Lower leg skin (tissue), 4 donors: Measurements from ENCODE around the gene ROGDI. TPM values are rescaled to one million over a fixed set of nuclear protein-coding genes. Genes with fewer than 3 reads are reported as not detected.

Source experiments
- DNase-seq, 2 donors: peaks; one replicate each; pipeline ENCODE4 v3.0.0-alpha.2; 2019; ENCODE audit warnings: low spot score in 2 of 2
- H3K4me3 ChIP-seq: fragments of 200-600 bp; sonication (generic); 2 replicates; pipeline ENCODE4 v1.5.1; 2017; ENCODE audit warnings: mild to moderate bottlenecking, low read depth; ENCODE audit not compliant: poor library complexity, severe bottlenecking
- CTCF ChIP-seq, 3 donors: fragments of 450-650 bp; IDR thresholded peaks; one replicate each; pipeline ENCODE4 v1.5.1; 2016; ENCODE audit warnings: antibody characterized with exemption in 3 of 3, mild to moderate bottlenecking in 3 of 3, moderate library complexity in 2 of 3
- POLR2A ChIP-seq, 2 donors: fragments of 450-650 bp; IDR thresholded peaks; one replicate each; pipeline ENCODE4 v1.6.1; 2016 to 2017; ENCODE audit warnings: antibody characterized with exemption in 2 of 2, mild to moderate bottlenecking in 1 of 2, moderate library complexity in 1 of 2
- WGBS, 2 donors: methylation state at CpG; one replicate each; pipeline ENCODE4 v1.1.5; 2018; 5-methylcytosine and 5-hydroxymethylcytosine counted together
- intact Hi-C: fragments of 100-400 bp; cut with DNase I; formaldehyde crosslinking; loops from one replicate; pipeline ENCODE4 v1.15.0; 2023; ENCODE audit warnings: low total_unique reads
- total RNA-seq, 4 donors: library from RNA; depleted of rRNA; stranded (reverse); fragments of >200 nt; gene quantifications; one replicate each; pipeline ENCODE4 v1.1.0, GENCODE V29; 2016

ROGDI gene
- total RNA-seq, 4 donors from 2014 or later = 7.3 to 15.8 (median 10.2) TPM

GRCh38 chr16:4783251-4783950 is 19.0 kb downstream of the ROGDI start:
- no peak for TF ChIP-seq CTCF (IDR thresholded peaks at IDR 0.05)
- H3K4me3 ChIP-seq = no peak overlapping the region
- WGBS, 2 donors = 84 to 91% methylated on average over 24 to 25 of the region's 25 CpGs
- DNase-seq = no peak
- intact Hi-C loops = no loop called here

GRCh38 chr16:4780235-4780634 is 22.2 kb downstream of the ROGDI start:
- TF ChIP-seq POLR2A (IDR thresholded peaks at IDR 0.05) = no peak
- TF ChIP-seq CTCF (IDR thresholded peaks at IDR 0.05) = no peak
- no peak for DNase-seq
- 79 to 82% methylated on average over 4 of the region's 4 CpGs for WGBS, 2 donors
- intact Hi-C loops = no loop called here
- no peak overlapping the region for H3K4me3 ChIP-seq

GRCh38 chr16:4778050-4778392 is 24.4 kb downstream of the ROGDI start:
- 81 to 88% methylated on average over 5 of the region's 5 CpGs for WGBS, 2 donors
- no peak for DNase-seq
- no peak overlapping the region for H3K4me3 ChIP-seq
- no peak for TF ChIP-seq POLR2A (IDR thresholded peaks at IDR 0.05)
- no peak for TF ChIP-seq CTCF (IDR thresholded peaks at IDR 0.05)
- intact Hi-C loops = no loop called here

DNA sequence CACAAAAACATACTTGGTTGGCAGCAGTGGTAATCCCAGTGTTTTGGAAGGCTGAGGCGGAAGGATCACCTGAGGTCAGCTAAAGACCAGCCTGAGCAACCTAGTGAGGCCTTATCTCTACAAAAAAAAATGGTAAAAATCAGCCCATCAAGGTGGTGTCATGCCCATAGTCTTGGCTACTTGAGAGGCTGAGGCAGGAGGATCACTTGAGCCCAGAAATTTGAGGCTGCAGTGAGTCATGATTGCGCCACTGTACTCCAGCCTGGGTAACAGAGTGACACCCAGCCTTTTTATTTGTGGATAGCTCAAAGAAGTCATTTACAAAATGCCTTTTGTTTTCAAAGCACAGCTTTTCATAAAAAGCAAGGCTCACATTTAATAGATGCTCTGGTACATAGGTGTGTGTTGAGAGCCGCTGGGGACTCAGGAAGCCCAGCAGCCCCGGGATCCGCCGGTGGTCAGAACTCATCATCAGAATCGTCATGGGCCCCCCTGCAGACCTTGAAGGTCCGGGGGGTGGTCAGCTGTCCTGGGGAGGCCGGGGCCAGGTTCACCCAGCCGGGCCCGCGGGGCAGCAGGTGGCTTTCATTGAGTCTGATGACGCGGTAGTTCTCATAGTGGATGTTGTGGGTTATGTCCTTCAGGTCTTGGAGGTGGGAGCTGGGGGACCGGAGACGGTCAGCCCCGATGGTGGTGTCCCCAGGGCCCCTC is 24.9 kb downstream of the ROGDI start:
- intact Hi-C loops = no loop called here
- TF ChIP-seq CTCF (IDR thresholded peaks at IDR 0.05) (no peak), POLR2A (IDR thresholded peaks at IDR 0.05) (no peak)
- no peak for DNase-seq
- WGBS, 2 donors = 84 to 85% methylated on average over 16 to 17 of the region's 17 CpGs
- no peak overlapping the region for H3K4me3 ChIP-seq

- 87 to 100% methylated on average over 2 of the region's 2 CpGs for WGBS, 2 donors
- DNase-seq = no peak
- H3K4me3 ChIP-seq = no peak overlapping the region
- intact Hi-C loops = no loop called here
- TF ChIP-seq POLR2A (IDR thresholded peaks at IDR 0.05) = no peak
- TF ChIP-seq CTCF (IDR thresholded peaks at IDR 0.05) = no peak
Measured at GRCh38 chr16:4776141-4776705, 26.2 kb downstream of the ROGDI start.
